Trophoblast cell (in vitro differentiated cells and primary cell): ENCODE measurements around the gene ASB4.

Source experiments
- DNase-seq, 2 donors: peaks; one replicate each; pipeline ENCODE4 v3.0.0-alpha.2; 2016
- H2AFZ ChIP-seq: 2 replicates; pipeline ENCODE4 v1.6.1; 2013; ENCODE audit warnings: low read length, moderate library complexity, mild to moderate bottlenecking; ENCODE audit not compliant: insufficient read depth, poor library complexity
- H2AK5ac ChIP-seq: 2 replicates; pipeline ENCODE4 v1.6.1; 2013; ENCODE audit warnings: mild to moderate bottlenecking, low read length
- H2BK120ac ChIP-seq: 2 replicates; pipeline ENCODE4 v1.6.1; 2013; ENCODE audit warnings: low read length, mild to moderate bottlenecking, moderate library complexity; ENCODE audit not compliant: insufficient read depth, poor library complexity
- H2BK12ac ChIP-seq: 2 replicates; pipeline ENCODE4 v1.6.1; 2013; ENCODE audit warnings: mild to moderate bottlenecking, low read length, moderate library complexity
- H2BK5ac ChIP-seq: 2 replicates; pipeline ENCODE4 v1.6.1; 2013; ENCODE audit warnings: low read length, low read depth, moderate library complexity, mild to moderate bottlenecking; ENCODE audit not compliant: poor library complexity
- H3K14ac ChIP-seq: 2 replicates; pipeline ENCODE4 v1.6.1; 2013; ENCODE audit warnings: mild to moderate bottlenecking, low read length
- H3K18ac ChIP-seq: 2 replicates; pipeline ENCODE4 v1.6.1; 2013; ENCODE audit warnings: mild to moderate bottlenecking, low read length
- H3K23ac ChIP-seq: 2 replicates; pipeline ENCODE4 v1.6.1; 2013; ENCODE audit warnings: low read length
- H3K27ac ChIP-seq: 2 replicates; pipeline ENCODE4 v1.5.1; 2013; ENCODE audit warnings: low read depth, mild to moderate bottlenecking, inconsistent platforms, low read length, moderate library complexity
- H3K27me3 ChIP-seq: 2 replicates; pipeline ENCODE4 v1.6.1; 2013; ENCODE audit warnings: inconsistent platforms, mild to moderate bottlenecking, low read length, moderate library complexity; ENCODE audit not compliant: insufficient read depth
- H3K36me3 ChIP-seq, 2 experiments: 1 replicate in 1 of 2; 2 replicates in 1 of 2; pipeline ENCODE4 v1.6.1; 2013; ENCODE audit warnings: low read length in 2 of 2, mild to moderate bottlenecking in 2 of 2, moderate library complexity in 1 of 2; ENCODE audit not compliant: insufficient read depth in 2 of 2, control insufficient read depth in 1 of 2
- H3K4ac ChIP-seq: 2 replicates; pipeline ENCODE4 v1.6.1; 2013; ENCODE audit warnings: low read depth, mild to moderate bottlenecking, low read length, moderate library complexity
- H3K4me1 ChIP-seq, 2 experiments: 1 replicate in 1 of 2; 2 replicates in 1 of 2; pipeline ENCODE4 v1.6.1; 2013; ENCODE audit warnings: low read length in 2 of 2, mild to moderate bottlenecking in 2 of 2, moderate library complexity in 1 of 2; ENCODE audit not compliant: insufficient read depth in 2 of 2, control insufficient read depth in 1 of 2
- H3K4me2 ChIP-seq: 2 replicates; pipeline ENCODE4 v1.6.1; 2013; ENCODE audit warnings: inconsistent platforms, mild to moderate bottlenecking, low read length, moderate library complexity
- H3K4me3 ChIP-seq: 2 replicates; pipeline ENCODE4 v1.5.1; 2013; ENCODE audit warnings: mild to moderate bottlenecking, low read depth, low read length, inconsistent platforms
- H3K79me1 ChIP-seq: one replicate; pipeline ENCODE4 v1.6.1; 2013; ENCODE audit warnings: low read length
- H3K79me2 ChIP-seq: 2 replicates; pipeline ENCODE4 v1.6.1; 2013; ENCODE audit warnings: low read length, mild to moderate bottlenecking; ENCODE audit not compliant: control insufficient read depth, insufficient read depth, poor library complexity
- H3K9ac ChIP-seq: 2 replicates; pipeline ENCODE4 v1.6.1; 2013; ENCODE audit warnings: mild to moderate bottlenecking, low read length
- H3K9me3 ChIP-seq: 2 replicates; pipeline ENCODE4 v1.6.1; 2013; ENCODE audit warnings: low read depth, mild to moderate bottlenecking, control low read depth, inconsistent platforms, low read length; ENCODE audit not compliant: insufficient read depth
- H4K12ac ChIP-seq: 2 replicates; pipeline ENCODE4 v1.6.1; 2013; ENCODE audit warnings: low read depth, mild to moderate bottlenecking, low read length, moderate library complexity
- H4K8ac ChIP-seq: 2 replicates; pipeline ENCODE4 v1.6.1; 2013; ENCODE audit warnings: low read depth, mild to moderate bottlenecking, low read length, moderate library complexity
- H4K91ac ChIP-seq: one replicate; pipeline ENCODE4 v1.6.1; 2013; ENCODE audit warnings: low read depth, mild to moderate bottlenecking, low read length, moderate library complexity
- WGBS: extraction: QIAGEN DNeasy Blood & Tissue Kit; methylation state at CpG from one replicate; pipeline ENCODE4 v1.1.7; 2013; ENCODE audit warnings: missing lambda C conversion rate; ENCODE audit not compliant: insufficient read length, insufficient coverage; ENCODE audit errors: extremely low coverage; 5-methylcytosine and 5-hydroxymethylcytosine counted together

ASB4 gene

DNA sequence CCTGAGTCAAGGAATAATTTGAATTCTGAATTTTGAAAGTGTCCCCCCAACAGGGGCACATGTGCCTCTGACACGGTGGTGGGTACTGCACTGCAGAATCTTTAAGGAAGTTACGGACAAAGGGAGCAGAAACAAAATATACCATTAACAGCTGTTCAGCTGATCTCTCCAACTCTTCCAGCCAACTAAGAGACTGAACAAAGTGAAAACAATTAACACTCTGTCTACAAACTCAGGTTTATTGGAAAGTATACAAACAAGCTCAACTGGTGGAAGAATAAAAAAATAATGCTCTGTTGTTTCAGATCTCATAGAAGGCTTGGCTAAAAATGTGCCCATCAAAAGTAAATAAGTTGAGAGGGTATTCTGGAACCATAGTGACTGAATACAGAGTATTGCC, 34.4 kb downstream of the ASB4 start:
- H3K4me2 ChIP-seq = no peak overlapping the region
- H4K91ac ChIP-seq = no peak overlapping the region
- no peak overlapping the region for H3K14ac ChIP-seq
- H2BK12ac ChIP-seq = no peak overlapping the region
- H3K18ac ChIP-seq = no peak overlapping the region
- no peaks in the 10 kb centered on the region for H3K9me3 ChIP-seq
- DNase-seq = no peak
- no CpG with 5 or more reads among the region's 2 CpGs for WGBS
- H3K79me1 ChIP-seq = no peaks in the 10 kb centered on the region
- no peak overlapping the region for H3K27ac ChIP-seq
- no peak overlapping the region for H4K8ac ChIP-seq
- H3K4me3 ChIP-seq = no peak overlapping the region
- no peaks in the 10 kb centered on the region for H3K36me3 ChIP-seq
- no peaks in the 10 kb centered on the region for H3K4me1 ChIP-seq
- H3K9ac ChIP-seq = no peak overlapping the region
- no peak overlapping the region for H3K4ac ChIP-seq
- no peak overlapping the region for H2BK5ac ChIP-seq
- H2AFZ ChIP-seq = no peak overlapping the region
- no peaks in the 10 kb centered on the region for H3K79me2 ChIP-seq
- H3K27me3 ChIP-seq = no peaks in the 10 kb centered on the region
- H2BK120ac ChIP-seq = no peak overlapping the region
- H4K12ac ChIP-seq = no peak overlapping the region
- no peak overlapping the region for H3K23ac ChIP-seq
- no peak overlapping the region for H2AK5ac ChIP-seq

DNA sequence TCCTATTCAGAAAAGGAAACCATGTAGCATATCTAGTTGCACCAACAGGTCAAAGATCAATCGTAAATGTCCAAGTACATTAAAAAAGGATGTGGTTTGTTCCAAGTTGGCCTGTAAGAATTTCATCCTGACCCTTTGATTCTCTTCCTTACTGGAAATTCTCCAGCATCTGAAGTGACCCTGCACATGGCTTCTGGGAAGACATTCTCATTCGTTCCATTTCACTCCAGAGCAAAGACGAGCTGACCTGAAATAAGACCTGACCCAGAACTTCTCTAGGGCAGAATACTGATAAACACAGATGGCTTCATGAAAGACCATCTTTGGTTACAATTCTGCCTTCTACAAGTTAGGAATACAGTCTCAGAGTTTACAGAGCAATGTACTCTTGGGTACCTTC, 39.8 kb downstream of the ASB4 start:
- H4K91ac ChIP-seq = no peak overlapping the region
- H3K4me2 ChIP-seq = no peak overlapping the region
- no peak overlapping the region for H2AFZ ChIP-seq

GRCh38 chr7:95526128-95526738, 40.5 kb downstream of the ASB4 start:
- H3K79me2 ChIP-seq = no peaks in the 10 kb centered on the region
- no peak overlapping the region for H3K27ac ChIP-seq
- no peaks in the 10 kb centered on the region for H3K27me3 ChIP-seq
- no peaks in the 10 kb centered on the region for H3K9me3 ChIP-seq
- no CpG with 5 or more reads among the region's 7 CpGs for whole genome bisulfite sequencing
- no peak overlapping the region for H3K9ac ChIP-seq
- no peak overlapping the region for H2AK5ac ChIP-seq
- H2BK12ac ChIP-seq = no peak overlapping the region
- no peak overlapping the region for H2BK5ac ChIP-seq
- no peak for DNase-seq
- H2AFZ ChIP-seq = no peak overlapping the region
- no peak overlapping the region for H3K14ac ChIP-seq
- no peak overlapping the region for H4K91ac ChIP-seq
- no peak overlapping the region for H3K4me3 ChIP-seq
- no peaks in the 10 kb centered on the region for H3K79me1 ChIP-seq
- no peak overlapping the region for H4K8ac ChIP-seq
- no peak overlapping the region for H3K18ac ChIP-seq
- H3K23ac ChIP-seq = no peak overlapping the region
- H2BK120ac ChIP-seq = no peak overlapping the region
- no peaks in the 10 kb centered on the region for H3K4me1 ChIP-seq
- no peak overlapping the region for H4K12ac ChIP-seq
- H3K4ac ChIP-seq = no peak overlapping the region
- H3K4me2 ChIP-seq = no peak overlapping the region
- H3K36me3 ChIP-seq = no peaks in the 10 kb centered on the region

More for the DNA sequence above, 39.8 kb downstream of the ASB4 start:
- no peak overlapping the region for H3K18ac ChIP-seq
- WGBS = no CpG with 5 or more reads among the region's 3 CpGs
- no peak overlapping the region for H3K14ac ChIP-seq
- no peak overlapping the region for H3K4ac ChIP-seq
- H3K4me1 ChIP-seq = no peaks in the 10 kb centered on the region
- no peaks in the 10 kb centered on the region for H3K79me2 ChIP-seq
- H3K36me3 ChIP-seq = no peaks in the 10 kb centered on the region
- no peak overlapping the region for H2BK12ac ChIP-seq
- no peak overlapping the region for H3K27ac ChIP-seq
- H2AK5ac ChIP-seq = no peak overlapping the region
- H2BK5ac ChIP-seq = no peak overlapping the region
- no peaks in the 10 kb centered on the region for H3K27me3 ChIP-seq
- no peak overlapping the region for H3K9ac ChIP-seq
- H3K23ac ChIP-seq = no peak overlapping the region
- H4K8ac ChIP-seq = no peak overlapping the region
- no peak for DNase-seq
- no peak overlapping the region for H2BK120ac ChIP-seq
- H3K79me1 ChIP-seq = no peaks in the 10 kb centered on the region
- no peak overlapping the region for H3K4me3 ChIP-seq
- no peaks in the 10 kb centered on the region for H3K9me3 ChIP-seq
- H4K12ac ChIP-seq = no peak overlapping the region

- Histone ChIP-seq H3K4me1 (no peaks in the 10 kb centered on the region), H4K8ac (no peak overlapping the region), H3K4me3 (no peak overlapping the region), H3K9ac (no peak overlapping the region), H3K9me3 (no peaks in the 10 kb centered on the region), H2AK5ac (no peak overlapping the region), H3K4me2 (no peak overlapping the region), H3K79me1 (no peaks in the 10 kb centered on the region), H4K12ac (no peak overlapping the region), H2AFZ (no peak overlapping the region), H3K4ac (no peak overlapping the region), H3K27me3 (no peaks in the 10 kb centered on the region), H2BK12ac (no peak overlapping the region), H3K79me2 (no peaks in the 10 kb centered on the region), H3K27ac (no peak overlapping the region), H2BK5ac (no peak overlapping the region), H2BK120ac (no peak overlapping the region), H3K23ac (no peak overlapping the region), H4K91ac (no peak overlapping the region), H3K14ac (no peak overlapping the region), H3K36me3 (no peaks in the 10 kb centered on the region), H3K18ac (no peak overlapping the region)
- no CpG with 5 or more reads among the region's 5 CpGs for WGBS
- DNase-seq = peak; percentile 44 to 79
These were observed 41.5 kb downstream of the ASB4 start for GRCh38 chr7:95527033-95527775.
